HG03139 (cell line): ENCODE data around the gene MYH1.

ENCODE experiments used
- ATAC-seq: cut with Tn5 transposase; IDR thresholded peaks from one replicate; pipeline ENCODE4 v1.9.1; 2021; ENCODE audit not compliant: unreplicated experiment

Gene MYH1

DNA sequence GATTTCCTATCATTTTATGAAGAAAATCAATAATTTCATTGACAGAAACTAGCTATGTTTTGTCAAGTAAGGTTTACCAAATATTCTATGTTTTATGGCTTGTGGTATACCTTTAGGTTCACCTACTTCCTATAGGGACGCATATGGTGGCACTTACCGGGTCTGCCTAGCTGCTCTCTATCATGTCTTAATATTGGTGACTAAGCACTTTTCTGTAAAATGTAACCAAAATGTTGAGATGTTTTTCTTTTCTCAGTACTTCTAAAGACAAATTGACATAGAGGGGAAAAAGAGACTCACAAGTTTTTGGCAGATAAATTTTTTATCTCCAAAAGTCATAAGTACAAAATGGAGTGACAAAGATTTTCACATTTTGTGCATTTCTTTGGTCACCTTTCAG, 26.3 kb downstream of the MYH1 start:
- ATAC-seq: no peak

DNA sequence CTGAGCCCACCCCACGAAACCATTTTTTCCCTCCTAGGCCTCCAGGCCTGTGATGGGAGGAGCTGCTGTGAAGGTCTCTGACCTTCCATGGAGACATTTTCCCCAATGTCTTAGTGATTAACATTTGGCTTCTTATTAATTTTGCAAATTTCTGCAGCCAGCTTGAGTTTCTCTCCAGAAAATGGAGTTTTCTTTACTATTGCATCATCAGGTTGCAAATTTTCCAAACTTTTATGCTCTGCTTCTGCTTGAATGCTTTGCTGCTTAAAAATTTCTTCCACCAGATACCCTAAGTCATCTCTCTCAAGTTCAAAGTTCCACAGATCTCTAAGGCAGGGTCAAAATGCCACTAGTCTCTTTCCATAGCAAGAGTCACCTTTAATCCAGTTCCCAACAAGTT, 36.1 kb downstream of the MYH1 start:
- no peak for ATAC-seq

GRCh38 chr17:10477701-10478100, 40.6 kb downstream of the MYH1 start:
- no peak for ATAC-seq

DNA sequence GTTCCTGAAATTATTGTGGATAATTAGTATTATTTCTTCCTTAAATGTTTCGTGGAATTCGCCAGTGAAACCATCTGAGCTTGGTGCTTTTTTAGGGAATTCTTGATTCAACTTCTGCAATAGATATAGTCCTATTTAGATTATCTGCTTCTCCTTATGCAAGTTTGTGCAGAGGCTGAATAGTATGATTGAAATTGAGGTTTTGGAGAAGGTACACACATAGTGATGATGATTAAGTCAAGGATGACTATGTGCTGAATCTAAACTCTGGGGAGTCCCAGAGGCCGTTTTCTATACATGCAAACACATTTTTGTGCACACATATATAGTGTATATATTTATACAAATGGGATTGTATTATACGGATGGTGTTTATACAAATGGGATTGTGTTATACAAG, 43.8 kb downstream of the MYH1 start:
- ATAC-seq: no peak

DNA sequence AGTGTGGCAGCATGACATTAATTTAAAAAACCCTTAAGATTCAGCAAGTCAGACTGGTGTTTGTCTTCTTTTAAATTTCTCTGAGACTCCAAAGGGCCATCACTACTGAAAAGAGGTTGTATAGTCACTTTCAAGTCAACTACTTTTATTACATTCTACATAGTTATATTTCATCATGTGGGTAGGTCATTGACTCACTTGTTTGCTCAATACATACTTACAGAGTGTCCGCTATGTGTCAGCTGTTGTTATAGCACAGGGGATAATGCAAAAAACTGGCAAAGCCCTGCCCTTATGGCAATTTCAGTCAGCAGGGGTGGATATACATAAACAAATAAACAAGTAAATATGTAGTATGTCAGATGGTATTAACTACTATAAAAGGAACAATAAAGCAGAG, 46.5 kb downstream of the MYH1 start:
- no peak for ATAC-seq

DNA sequence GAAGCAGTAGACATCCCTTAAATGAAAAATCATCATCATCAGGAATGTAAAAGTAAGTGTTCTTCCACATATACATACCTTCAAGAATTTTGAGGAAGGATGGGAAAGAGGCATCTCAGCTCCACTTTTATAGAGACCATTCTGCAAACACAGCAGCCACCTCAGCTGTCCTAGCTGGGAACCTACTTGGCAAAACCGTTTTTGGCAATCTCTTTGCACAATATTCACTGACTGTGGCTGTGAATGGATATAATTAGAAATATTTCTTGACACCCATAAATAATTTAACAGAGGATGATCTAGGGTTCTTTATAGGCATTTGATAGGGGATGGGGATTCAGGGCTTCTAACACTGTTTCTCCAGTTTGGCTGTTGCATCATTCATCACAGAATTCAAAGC, 48.9 kb downstream of the MYH1 start, which contains the start of gene MYH4:
Gene MYH4 (minus strand): TSS at position 101 of the 400 bp plus-strand sequence. CDS start 2,814 bp downstream, outside the sequence.
- no peak for ATAC-seq

GRCh38 chr17:10463402-10463801, 54.9 kb downstream of the MYH1 start:
- ATAC-seq: no peak

DNA sequence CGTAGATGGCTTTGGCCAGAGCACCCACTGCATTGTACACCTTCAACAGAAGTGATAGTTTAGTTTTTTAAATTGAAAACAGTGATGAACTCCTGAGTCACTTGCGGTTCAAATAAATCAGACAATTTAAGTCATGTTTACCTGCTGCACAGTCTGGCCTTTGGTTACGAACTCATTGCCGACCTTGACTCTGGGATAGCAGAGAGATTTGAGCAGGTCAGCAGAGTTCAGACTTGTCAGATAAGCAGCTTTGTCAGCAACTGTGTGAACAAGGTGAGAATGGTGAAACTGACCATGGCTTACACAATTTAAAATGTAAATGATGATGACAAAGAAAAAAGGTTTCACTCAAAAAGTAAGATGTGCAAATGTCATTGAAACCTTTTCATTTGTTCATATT, 58.3 kb downstream of the MYH1 start:
- ATAC-seq: no peak

GRCh38 chr17:10458701-10459100, 59.6 kb downstream of the MYH1 start:
- no peak for ATAC-seq

DNA sequence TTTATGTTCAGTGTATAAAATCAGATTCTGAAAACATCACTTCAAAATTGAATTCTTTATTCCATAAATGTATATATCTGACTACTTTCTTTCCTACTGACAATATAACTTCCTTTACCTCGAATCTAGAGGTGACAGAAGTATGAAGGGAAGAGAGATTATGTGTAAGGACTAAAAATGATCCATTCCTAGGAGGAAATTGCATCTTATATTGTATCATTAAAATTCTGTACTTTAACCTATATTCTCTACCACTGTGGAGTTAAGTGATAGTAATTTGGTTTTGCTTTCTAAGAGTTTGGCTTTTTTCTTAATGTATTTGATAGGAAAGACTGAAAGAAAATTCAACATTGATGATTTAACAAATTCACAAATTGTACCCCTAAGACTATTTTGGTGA, 60.4 kb downstream of the MYH1 start:
- ATAC-seq: no peak

DNA sequence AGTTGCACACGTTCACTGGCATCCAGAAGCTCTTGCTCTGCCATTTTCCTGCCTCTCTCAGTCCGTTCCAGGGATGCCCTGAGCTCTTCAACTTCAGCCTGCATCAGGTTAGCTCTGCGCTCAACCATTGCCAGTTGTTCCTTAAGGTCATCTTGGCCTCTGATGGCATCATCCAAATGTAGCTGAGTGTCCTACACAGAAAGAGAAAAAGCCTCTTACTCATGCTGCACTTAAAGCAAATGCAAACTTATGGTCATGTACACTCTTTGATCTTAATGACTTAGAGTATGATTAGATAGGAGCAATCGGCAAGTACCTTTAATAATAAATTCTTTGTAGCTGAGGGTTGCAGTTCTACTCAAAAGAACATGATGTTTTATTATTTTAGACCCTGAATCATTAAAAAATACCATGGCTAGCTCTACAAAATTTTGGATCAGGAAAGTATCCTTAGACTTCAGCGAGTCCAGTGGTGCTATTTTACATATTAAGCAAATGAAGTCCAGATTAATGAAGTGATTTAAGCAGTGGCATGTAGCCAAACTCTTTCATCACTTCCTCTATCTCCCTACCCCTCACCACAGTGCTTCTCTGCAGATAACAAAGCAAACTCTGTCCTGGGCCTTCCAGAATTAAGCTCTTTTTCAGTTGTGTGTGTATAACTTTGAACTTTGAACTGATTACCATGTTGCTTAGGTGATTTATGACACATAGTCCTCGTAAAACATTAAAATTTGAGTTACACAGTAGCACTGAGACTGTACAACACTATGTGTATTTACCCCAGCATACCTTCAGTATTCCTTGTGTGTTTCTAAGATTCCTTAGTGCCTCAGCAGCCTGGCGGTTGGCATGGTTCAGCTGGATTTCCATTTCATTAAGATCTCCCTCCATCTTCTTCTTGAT, 71.1 kb downstream of the MYH1 start:
- no peak for ATAC-seq
